Measurements from ENCODE around the gene TMEM258.

- TF ChIP-seq BACH2 (CRISPR knock-in tag; IDR thresholded peaks at IDR 0.05; ENCODE audit: borderline replicate concordance) = no peak
- TF ChIP-seq ZNF565 (CRISPR knock-in tag; conservative IDR thresholded peaks at IDR 0.05; ENCODE audit: low read depth) = no peak
- TF ChIP-seq PATZ1 (CRISPR knock-in tag; IDR thresholded peaks at IDR 0.05; ENCODE audit: borderline replicate concordance) = no peak
- no peak for TF ChIP-seq CREB5 (CRISPR knock-in tag; IDR thresholded peaks at IDR 0.05; ENCODE audit: low read depth)
- TF ChIP-seq RARB (CRISPR knock-in tag; IDR thresholded peaks at IDR 0.05) = no peak
- TF ChIP-seq TCF4 (CRISPR knock-in tag; IDR thresholded peaks at IDR 0.05; ENCODE audit: borderline replicate concordance) = no peak
- no peak for TF ChIP-seq ZC3H10 (CRISPR knock-in tag; IDR thresholded peaks at IDR 0.05)
- TF ChIP-seq ESRRG (CRISPR knock-in tag; IDR thresholded peaks at IDR 0.05) = no peak
- TF ChIP-seq ARNTL (CRISPR knock-in tag; IDR thresholded peaks at IDR 0.05; ENCODE audit: borderline replicate concordance, low read depth) = no peak
- no peak for TF ChIP-seq ISL1 (CRISPR knock-in tag; IDR thresholded peaks at IDR 0.05)
Observed at GRCh38 chr11:61739966-61740365, 52.4 kb downstream of the TMEM258 start.
